GM23248 (cell line): Measurements from ENCODE around the gene TPT1. TPM values are rescaled to one million over a fixed set of nuclear protein-coding genes. Genes with fewer than 3 reads are reported as not detected.
"Not testable (repeated sequence)": the region's sequence is repeated elsewhere in the genome, so short reads cannot be mapped to it uniquely, and the experiment has no call there.

Experiments
- DNase-seq: peaks from one replicate; pipeline ENCODE4 v3.0.0-alpha.2; 2015
- H2AFZ ChIP-seq: fragments of 200-600 bp; sonication (generic); 2 replicates; pipeline ENCODE4 v1.6.1; 2016; ENCODE audit warnings: antibody characterized with exemption
- H3F3A ChIP-seq: fragments of 200-600 bp; sonication (generic); 2 replicates; pipeline ENCODE4 v1.6.1; 2016; ENCODE audit warnings: mild to moderate bottlenecking, antibody characterized with exemption, mixed run types; ENCODE audit not compliant: insufficient read depth
- H3K27ac ChIP-seq: fragments of 200-600 bp; sonication (generic); 2 replicates; pipeline ENCODE4 v1.5.1; 2016; ENCODE audit warnings: mild to moderate bottlenecking
- H3K27me3 ChIP-seq: fragments of 200-600 bp; sonication (generic); replicated peaks from 2 replicates; pipeline ENCODE4 v1.6.1; 2016; ENCODE audit warnings: mild to moderate bottlenecking; ENCODE audit not compliant: insufficient read depth
- H3K36me3 ChIP-seq: fragments of 200-600 bp; sonication (generic); 2 replicates; pipeline ENCODE4 v1.6.1; 2016; ENCODE audit warnings: low read depth, mild to moderate bottlenecking
- H3K4me1 ChIP-seq: fragments of 200-600 bp; sonication (generic); 2 replicates; pipeline ENCODE4 v1.6.1; 2016; ENCODE audit warnings: mild to moderate bottlenecking; ENCODE audit not compliant: insufficient read depth
- H3K4me2 ChIP-seq: fragments of 200-600 bp; sonication (generic); one replicate; pipeline ENCODE4 v1.6.1; 2016; ENCODE audit warnings: mild to moderate bottlenecking; ENCODE audit not compliant: unreplicated experiment
- H3K4me3 ChIP-seq: fragments of 200-600 bp; sonication (generic); 2 replicates; pipeline ENCODE4 v1.5.1; 2016; ENCODE audit warnings: mild to moderate bottlenecking
- H3K79me2 ChIP-seq: fragments of 200-600 bp; sonication (generic); 2 replicates; pipeline ENCODE4 v1.6.1; 2016; ENCODE audit warnings: mild to moderate bottlenecking; ENCODE audit not compliant: insufficient read depth
- H3K9ac ChIP-seq: fragments of 200-600 bp; sonication (generic); 2 replicates; pipeline ENCODE4 v1.6.1; 2016; ENCODE audit warnings: mild to moderate bottlenecking
- H3K9me2 ChIP-seq: fragments of 200-600 bp; sonication (generic); 2 replicates; pipeline ENCODE4 v1.6.1; 2016; ENCODE audit warnings: mixed run types, mild to moderate bottlenecking, moderate library complexity; ENCODE audit not compliant: insufficient read depth
- H3K9me3 ChIP-seq: fragments of 200-600 bp; sonication (generic); one replicate; pipeline ENCODE4 v1.6.1; 2017; ENCODE audit warnings: low read depth
- H4K20me1 ChIP-seq: fragments of 200-600 bp; sonication (generic); 2 replicates; pipeline ENCODE4 v1.6.0; 2016; ENCODE audit not compliant: insufficient read depth
- EZH2 ChIP-seq: fragments of 200-600 bp; sonication (generic); IDR thresholded peaks from 2 replicates; pipeline ENCODE4 v1.6.1; 2018; ENCODE audit warnings: antibody characterized with exemption, mild to moderate bottlenecking; ENCODE audit not compliant: insufficient read depth, poor library complexity, severe bottlenecking
- EZH2phosphoT487 ChIP-seq: fragments of 200-600 bp; sonication (generic); IDR thresholded peaks from 2 replicates; pipeline ENCODE4 v1.6.1; 2018; ENCODE audit warnings: antibody characterized with exemption, moderate library complexity, mild to moderate bottlenecking, low read depth; ENCODE audit not compliant: insufficient read depth
- WGBS, 2 experiments: methylation state at CpG; one replicate each; pipeline ENCODE4 v1.1.6; 2015 to 2017; ENCODE audit warnings: low lambda C conversion rate in 2 of 2, low coverage in 1 of 2; ENCODE audit errors: missing lambda C conversion rate in 2 of 2; 5-methylcytosine and 5-hydroxymethylcytosine counted together
- in situ Hi-C: fragments of 300-500 bp; cut with MboI; formaldehyde crosslinking; loops from 2 replicates; pipeline ENCODE4 v1.15.0; 2020
- polyA plus RNA-seq: library from polyadenylated mRNA; unstranded; fragments of >200 nt; fragmentation: Nextera tagmentation; extraction: Ambion mirVana; gene quantifications from 2 replicates; pipeline ENCODE4 v1.2.1, GENCODE V29; 2016
- total RNA-seq: library from RNA; depleted of rRNA; stranded (reverse); fragments of >200 nt; shearing (Covaris generic); gene quantifications from 2 replicates; pipeline ENCODE4 v1.2.3, GENCODE V29; 2014

TPT1 gene
- total and polyA plus RNA-seq, 2 experiments from 2014 or later, result 1,151 to 2,021 TPM

GRCh38 chr13:45385907-45386553 is 45.0 kb upstream of the TPT1 start:
- Histone ChIP-seq H3K9me2 (no peaks in the 10 kb centered on the region), H3K27ac (no peak overlapping the region), H2AFZ (no peak overlapping the region), H3K36me3 (no peaks in the 10 kb centered on the region; the same call in 1 of the 2 replicates), H3K27me3 (no peaks in the 10 kb centered on the region), H3F3A (no peaks in the 10 kb centered on the region), H3K9ac (no peak overlapping the region), H3K4me2 (no peak overlapping the region), H3K79me2 (no peaks in the 10 kb centered on the region), H3K4me1 (no peaks in the 10 kb centered on the region), H3K9me3 (no peaks in the 10 kb centered on the region), H3K4me3 (no peak overlapping the region), H4K20me1 (no peaks in the 10 kb centered on the region)
- no peak for DNase-seq
- 67 to 70% methylated on average over 5 of the region's 5 CpGs for WGBS, 2 experiments
- TF ChIP-seq EZH2, result no peak
- TF ChIP-seq EZH2phosphoT487, result no peak
- in situ Hi-C loops, result no loop called here

- Histone ChIP-seq H3K9me3 (no peaks in the 10 kb centered on the region), H3K4me2 (no peak overlapping the region), H3K27ac (no peak overlapping the region), H3K36me3 (no peaks in the 10 kb centered on the region; the same call in 1 of the 2 replicates), H3K27me3 (no peaks in the 10 kb centered on the region), H3F3A (no peaks in the 10 kb centered on the region), H4K20me1 (no peaks in the 10 kb centered on the region), H3K79me2 (no peaks in the 10 kb centered on the region), H3K9ac (no peak overlapping the region), H3K9me2 (no peaks in the 10 kb centered on the region), H2AFZ (no peak overlapping the region), H3K4me3 (no peak overlapping the region), H3K4me1 (no peaks in the 10 kb centered on the region)
- TF ChIP-seq EZH2 (no peak), EZH2phosphoT487 (no peak)
- no peak for DNase-seq
- in situ Hi-C loops, result no loop called here
- 92 to 94% methylated on average over 5 of the region's 5 CpGs for WGBS, 2 experiments
Measured at GRCh38 chr13:45385320-45385719, 44.3 kb upstream of the TPT1 start.

GRCh38 chr13:45384474-45385174 is 43.6 kb upstream of the TPT1 start:
- H3K4me3 ChIP-seq, result no peak overlapping the region
- H4K20me1 ChIP-seq, result no peaks in the 10 kb centered on the region
- TF ChIP-seq EZH2, result no peak
- TF ChIP-seq EZH2phosphoT487, result no peak
- DNase-seq, result no peak
- H3K4me1 ChIP-seq, result no peaks in the 10 kb centered on the region
- no peaks in the 10 kb centered on the region for H3K9me2 ChIP-seq
- in situ Hi-C loops, result no loop called here
- no peaks in the 10 kb centered on the region for H3K79me2 ChIP-seq
- H3K27me3 ChIP-seq, result no peaks in the 10 kb centered on the region
- no peak overlapping the region for H3K4me2 ChIP-seq
- no peaks in the 10 kb centered on the region; the same call in 1 of the 2 replicates for H3K36me3 ChIP-seq
- no peak overlapping the region for H3K27ac ChIP-seq
- H2AFZ ChIP-seq, result no peak overlapping the region
- no peaks in the 10 kb centered on the region for H3F3A ChIP-seq
- no peak overlapping the region for H3K9ac ChIP-seq
- no peaks in the 10 kb centered on the region for H3K9me3 ChIP-seq
- 77 to 83% methylated on average over 4 of the region's 4 CpGs for WGBS, 2 experiments

- H3K4me1 ChIP-seq, H3K9me3 ChIP-seq, H3K4me2 ChIP-seq, H3F3A ChIP-seq, H3K27ac ChIP-seq, H2AFZ ChIP-seq, H4K20me1 ChIP-seq, H3K27me3 ChIP-seq, H3K9ac ChIP-seq, H3K4me3 ChIP-seq, H3K36me3 ChIP-seq, H3K9me2 ChIP-seq, H3K79me2 ChIP-seq, DNase-seq, in situ Hi-C loops: not testable (repeated sequence)
- 83 to 92% methylated on average over 2 of the region's 8 CpGs for WGBS, 2 experiments
Measured at GRCh38 chr13:45382739-45383138, 41.8 kb upstream of the TPT1 start.
